Epithelial cell of esophagus (primary cell): Measurements from ENCODE around the gene GDF10.
A peak's percentile ranks its signal among the peaks of the same experiment; 100 is the strongest.

Source experiments
- DNase-seq: peaks from one replicate; pipeline ENCODE4 v3.0.0; 2010; ENCODE audit warnings: low read depth
- H3K4me3 ChIP-seq: 2 replicates; pipeline ENCODE4 v1.5.1; 2011; ENCODE audit warnings: mild to moderate bottlenecking, low read length, control low read depth
- CTCF ChIP-seq: IDR thresholded peaks from 2 replicates; pipeline ENCODE4 v1.5.1; 2011; ENCODE audit warnings: low read depth, mild to moderate bottlenecking, low read length, control low read depth, inconsistent platforms; ENCODE audit not compliant: insufficient read depth; ENCODE audit errors: missing control alignments

The GDF10 gene

GRCh38 chr10:47323636-47324296 lies 23.8 kb downstream of the GDF10 start:
- TF ChIP-seq CTCF = no peak
- H3K4me3 ChIP-seq = no peak overlapping the region
- DNase-seq = peak; percentile 21

- no peak overlapping the region for H3K4me3 ChIP-seq
- DNase-seq = no peak
- TF ChIP-seq CTCF = no peak
Measured at GRCh38 chr10:47325303-47326291, 25.6 kb downstream of the GDF10 start.

GRCh38 chr10:47326306-47326926 lies 26.4 kb downstream of the GDF10 start:
- no peak for TF ChIP-seq CTCF
- no peak for DNase-seq
- H3K4me3 ChIP-seq = no peak overlapping the region

- no peak overlapping the region for H3K4me3 ChIP-seq
- no peak for TF ChIP-seq CTCF
- no peak for DNase-seq
Measured at GRCh38 chr10:47326927-47327330, 26.9 kb downstream of the GDF10 start.

- no peak for TF ChIP-seq CTCF
- no peak for DNase-seq
- no peak overlapping the region for H3K4me3 ChIP-seq
Measured at GRCh38 chr10:47329855-47330254, 29.9 kb downstream of the GDF10 start.

- DNase-seq = no peak
Measured at GRCh38 chr10:47330366-47330765, 30.4 kb downstream of the GDF10 start.

More at GRCh38 chr10:47330366-47330765, 30.4 kb downstream of the GDF10 start:
- TF ChIP-seq CTCF = no peak
- H3K4me3 ChIP-seq = no peak overlapping the region
